Common myeloid progenitor, CD34-positive (primary cell): ENCODE measurements around the gene CSPG5.

Experiments
- CTCF ChIA-PET: fragments of 350-600 bp; sonication (Branson Sonifier 250); formaldehyde crosslinking; loops from one replicate; lab custom pipeline; 2021; ENCODE audit warnings: antibody characterized with exemption; lab: Charles Lee
- POLR2A ChIA-PET: fragments of 350-600 bp; sonication (Branson Sonifier 250); formaldehyde crosslinking; loops from one replicate; lab custom pipeline; 2021; ENCODE audit warnings: antibody characterized with exemption; lab: Charles Lee
- DNase-seq, 3 donors: peaks; one replicate each; pipeline versions ENCODE4 v3.0.0 to v3.0.0-alpha.2; 2013
- H3K27ac ChIP-seq, 2 experiments: 1 replicate in 1 of 2; 2 replicates in 1 of 2; pipeline ENCODE4 v1.7.0; 2013; ENCODE audit warnings: inconsistent platforms in 2 of 2, low read length in 2 of 2, mild to moderate bottlenecking in 2 of 2, low read depth in 1 of 2, moderate library complexity in 1 of 2; ENCODE audit not compliant: severe bottlenecking in 2 of 2, insufficient read depth in 1 of 2, poor library complexity in 1 of 2
- H3K27me3 ChIP-seq, 5 experiments: replicated peaks in 2 of 5; 1 replicate in 3 of 5; 2 replicates in 2 of 5; pipeline versions ENCODE4 v1.6.1 to v1.7.0; 2013; ENCODE audit warnings: low read length in 4 of 5, mild to moderate bottlenecking in 2 of 5, moderate library complexity in 2 of 5, inconsistent platforms in 1 of 5; ENCODE audit not compliant: insufficient read depth in 5 of 5, control insufficient read depth in 4 of 5
- H3K36me3 ChIP-seq, 4 experiments: 1 replicate in 2 of 4; 2 replicates in 2 of 4; pipeline versions ENCODE4 v1.6.1 to v1.7.0; 2013; ENCODE audit warnings: low read length in 3 of 4, control low read depth in 1 of 4, mild to moderate bottlenecking in 1 of 4; ENCODE audit not compliant: control insufficient read depth in 4 of 4, insufficient read depth in 4 of 4
- H3K4me1 ChIP-seq, 4 experiments: 1 replicate in 3 of 4; 2 replicates in 1 of 4; pipeline versions ENCODE4 v1.6.1 to v1.7.1; 2013; ENCODE audit warnings: low read length in 3 of 4, mild to moderate bottlenecking in 3 of 4, control low read depth in 1 of 4, inconsistent platforms in 1 of 4, moderate library complexity in 1 of 4; ENCODE audit not compliant: control insufficient read depth in 4 of 4, insufficient read depth in 4 of 4; ENCODE audit errors: control extremely low read depth in 1 of 4
- H3K4me3 ChIP-seq, 7 experiments: 1 replicate in 4 of 7; 2 replicates in 3 of 7; pipeline versions ENCODE4 v1.5.1 to v1.7.0; 2013; ENCODE audit warnings: mild to moderate bottlenecking in 7 of 7, low read length in 6 of 7, moderate library complexity in 6 of 7, inconsistent platforms in 2 of 7, low read depth in 2 of 7, control low read depth in 1 of 7; ENCODE audit not compliant: insufficient read depth in 4 of 7, control insufficient read depth in 1 of 7; ENCODE audit errors: extremely low read depth in 1 of 7
- H3K9me3 ChIP-seq, 5 experiments: 1 replicate in 4 of 5; 2 replicates in 1 of 5; pipeline versions ENCODE4 v1.6.1 to v1.7.1; 2013; ENCODE audit warnings: low read length in 4 of 5, mild to moderate bottlenecking in 2 of 5, inconsistent platforms in 1 of 5, low read depth in 1 of 5, moderate library complexity in 1 of 5; ENCODE audit not compliant: control insufficient read depth in 4 of 5, insufficient read depth in 2 of 5; ENCODE audit errors: control extremely low read depth in 1 of 5
- WGBS: methylation state at CpG from one replicate; pipeline ENCODE4 v1.1.5; 2013; ENCODE audit not compliant: insufficient coverage; 5-methylcytosine and 5-hydroxymethylcytosine counted together

Gene CSPG5

DNA sequence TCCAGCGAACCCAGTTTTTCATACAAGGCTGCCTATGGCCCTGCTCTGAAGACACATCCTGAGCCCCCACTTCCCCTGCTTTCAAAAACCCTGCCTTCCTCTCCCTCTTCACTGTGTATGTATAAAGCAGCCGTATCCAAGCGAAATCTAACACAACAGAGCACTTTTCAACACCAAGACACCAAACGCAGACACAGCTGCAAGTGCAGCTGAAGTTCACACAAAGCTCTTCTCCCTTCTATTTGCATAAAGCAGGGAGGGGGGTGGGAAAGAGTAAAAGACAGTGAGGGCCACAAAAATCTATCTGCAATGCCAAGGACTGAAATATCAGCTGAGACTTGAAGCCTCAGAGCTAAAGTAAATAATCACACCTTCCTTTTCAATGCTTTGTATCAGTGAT, 35.1 kb upstream of the CSPG5 start:
- 100% methylated on average over 2 of the region's 4 CpGs for WGBS
- Histone ChIP-seq H3K36me3 (peaks cover 23 to 80% (median 58%) of the 10 kb centered on the region in 4 experiments), H3K4me1 (no peaks in the 10 kb centered on the region), H3K9me3 (no peaks in the 10 kb centered on the region), H3K27me3 (no peaks in the 10 kb centered on the region), H3K4me3 (no peak overlapping the region), H3K27ac (no peak overlapping the region)
- ChIA-PET POLR2A (no interaction called here), CTCF (no interaction called here)
- DNase-seq: no peak

- POLR2A ChIA-PET: no interaction called here
- Histone ChIP-seq H3K36me3 (peaks cover 25 to 80% (median 58%) of the 10 kb centered on the region in 4 experiments), H3K4me1 (no peaks in the 10 kb centered on the region), H3K27ac (peak overlapping the region in 1 of 2 experiments; percentile 29), H3K27me3 (no peaks in the 10 kb centered on the region), H3K9me3 (no peaks in the 10 kb centered on the region), H3K4me3 (no peak overlapping the region)
- CTCF ChIA-PET: interaction anchor here (1.1 kb wide), 1 partner anchor 9 kb away, joined by 3 read pairs; no protein-coding TSS in a partner anchor
- 100% methylated on average over 2 of the region's 2 CpGs for WGBS
- no peak for DNase-seq
Measured at GRCh38 chr3:47612879-47613278, 34.2 kb upstream of the CSPG5 start.

GRCh38 chr3:47612178-47612577, 33.5 kb upstream of the CSPG5 start:
- Histone ChIP-seq H3K4me1 (no peaks in the 10 kb centered on the region), H3K4me3 (no peak overlapping the region), H3K27ac (peak overlapping the region in 1 of 2 experiments; percentile 29), H3K27me3 (no peaks in the 10 kb centered on the region), H3K9me3 (no peaks in the 10 kb centered on the region), H3K36me3 (peaks cover 23 to 79% (median 57%) of the 10 kb centered on the region in 4 experiments)
- POLR2A ChIA-PET: no interaction called here
- DNase-seq: no peak
- CTCF ChIA-PET: interaction anchor here (1.1 kb wide), 1 partner anchor 8 kb away, joined by 3 read pairs; no protein-coding TSS in a partner anchor

DNA sequence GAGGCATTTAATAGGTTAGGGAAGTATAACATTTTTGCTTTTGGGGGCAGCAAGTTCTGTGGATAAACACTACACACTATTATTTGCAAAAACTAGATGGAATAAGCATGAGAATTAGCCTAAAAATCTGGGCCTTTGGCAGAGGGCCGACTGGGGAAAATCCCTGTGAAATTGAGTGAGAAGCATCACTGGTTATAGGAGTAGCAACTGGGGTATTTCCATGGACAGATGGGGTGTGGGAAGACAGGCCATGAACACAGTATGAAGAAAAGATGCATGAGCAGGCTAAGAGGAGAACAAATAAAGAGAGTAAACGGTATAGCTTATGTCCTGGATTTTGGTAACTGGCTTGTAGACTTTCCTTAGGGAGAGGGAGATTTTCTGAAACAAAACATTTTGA, 32.9 kb upstream of the CSPG5 start:
- no peak overlapping the region for H3K4me3 ChIP-seq
- peak overlapping the region in 1 of 2 experiments; percentile 21 for H3K27ac ChIP-seq
- POLR2A ChIA-PET: no interaction called here
- no peaks in the 10 kb centered on the region for H3K4me1 ChIP-seq
- no peaks in the 10 kb centered on the region for H3K27me3 ChIP-seq
- H3K36me3 ChIP-seq: peaks cover 19 to 79% (median 56%) of the 10 kb centered on the region in 4 experiments
- 94% methylated on average over 2 of the region's 2 CpGs for WGBS
- CTCF ChIA-PET: interaction anchor here (1.1 kb wide), 1 partner anchor 8 kb away, joined by 3 read pairs; no protein-coding TSS in a partner anchor
- no peak for DNase-seq
- no peaks in the 10 kb centered on the region for H3K9me3 ChIP-seq

- no peaks in the 10 kb centered on the region for H3K27me3 ChIP-seq
- 100% methylated on average over 1 of the region's 3 CpGs for WGBS
- no peak overlapping the region for H3K4me3 ChIP-seq
- H3K9me3 ChIP-seq: no peaks in the 10 kb centered on the region
- no peak overlapping the region for H3K27ac ChIP-seq
- H3K36me3 ChIP-seq: peaks cover 19 to 82% (median 57%) of the 10 kb centered on the region in 4 experiments
- POLR2A ChIA-PET: no interaction called here
- H3K4me1 ChIP-seq: no peaks in the 10 kb centered on the region
- no peak for DNase-seq
- CTCF ChIA-PET: no interaction called here
Measured at GRCh38 chr3:47610583-47610982, 31.9 kb upstream of the CSPG5 start.

DNA sequence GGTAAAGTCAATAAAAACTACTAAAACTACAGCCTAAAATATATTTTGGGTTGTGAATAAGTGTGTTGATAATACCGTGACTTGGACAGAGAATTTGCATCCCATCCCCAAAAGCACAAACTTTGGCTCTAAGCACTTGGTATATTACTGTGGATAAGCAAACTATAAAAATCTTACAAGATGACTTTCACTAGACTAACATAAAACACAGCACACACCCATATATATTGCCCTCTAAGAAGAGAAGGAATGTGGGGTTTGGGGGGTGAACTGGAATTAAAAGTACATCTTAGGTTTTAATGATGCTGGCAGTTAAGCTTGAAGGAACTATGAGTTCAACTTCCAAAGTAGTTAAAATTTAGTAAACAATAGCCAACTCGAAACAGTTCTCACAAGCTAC, 28.7 kb upstream of the CSPG5 start:
- Histone ChIP-seq H3K27ac (no peak overlapping the region), H3K9me3 (no peaks in the 10 kb centered on the region), H3K27me3 (no peaks in the 10 kb centered on the region), H3K36me3 (peaks cover 19 to 84% (median 58%) of the 10 kb centered on the region in 4 experiments), H3K4me3 (no peak overlapping the region), H3K4me1 (no peaks in the 10 kb centered on the region)
- DNase-seq: no peak
- CTCF ChIA-PET: interaction anchor here (0.9 kb wide), 1 partner anchor 11 kb away, joined by 3 read pairs; no protein-coding TSS in a partner anchor
- 100% methylated on average over 1 of the region's 2 CpGs for WGBS
- POLR2A ChIA-PET: no interaction called here

DNA sequence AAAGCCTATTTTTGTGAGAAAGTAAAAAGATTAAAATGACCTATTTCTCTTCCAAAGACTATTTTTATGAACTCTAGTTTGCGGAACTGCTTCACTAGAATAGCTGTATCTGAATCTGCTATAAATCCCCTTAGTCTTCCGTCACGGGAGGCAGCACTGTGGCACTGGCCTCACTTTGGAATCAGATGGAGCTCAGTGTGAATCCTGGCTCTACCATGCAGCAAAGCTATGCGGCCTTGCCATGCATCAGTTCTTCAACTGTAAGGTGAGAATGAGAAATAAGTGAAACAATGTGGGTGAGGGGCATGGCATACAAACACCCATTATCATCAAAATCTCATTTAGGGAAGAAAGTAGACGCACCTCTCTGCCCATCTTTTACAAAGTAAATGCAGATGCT, 27.5 kb upstream of the CSPG5 start:
- H3K36me3 ChIP-seq: peaks cover 18 to 79% (median 55%) of the 10 kb centered on the region in 4 experiments

More for the DNA sequence above, 27.5 kb upstream of the CSPG5 start:
- CTCF ChIA-PET: interaction anchor here (0.6 to 1.1 kb wide), 3 partner anchors 9 to 335 kb away, joined by 3 to 4 read pairs (median 3); no protein-coding TSS in a partner anchor
- Histone ChIP-seq H3K4me1 (no peaks in the 10 kb centered on the region), H3K9me3 (no peaks in the 10 kb centered on the region), H3K27ac (no peak overlapping the region), H3K4me3 (no peak overlapping the region), H3K27me3 (no peaks in the 10 kb centered on the region)
- POLR2A ChIA-PET: no interaction called here
- WGBS: 92% methylated on average over 3 of the region's 5 CpGs
- no peak for DNase-seq
